Omental fat pad (tissue), 4 donors: Measurements from ENCODE around the gene RRM1. TPM values are rescaled to one million over a fixed set of nuclear protein-coding genes. Genes with fewer than 3 reads are reported as not detected.

ENCODE experiments used
- ATAC-seq: fragments of 150-250 bp; one replicate; pipeline ENCODE4 v1.9.1; 2016; ENCODE audit warnings: mild to moderate bottlenecking, moderate library complexity; ENCODE audit not compliant: low FRiP score
- DNase-seq: peaks from one replicate; pipeline ENCODE4 v3.0.0-alpha.2; 2019; ENCODE audit warnings: low spot score
- CTCF ChIP-seq, 3 donors: fragments of 450-650 bp; IDR thresholded peaks; one replicate each; pipeline ENCODE4 v1.5.1; 2016 to 2017; ENCODE audit warnings: antibody characterized with exemption in 3 of 3, mild to moderate bottlenecking in 3 of 3, moderate library complexity in 2 of 3
- total RNA-seq, 4 donors: library from RNA; depleted of rRNA; stranded (reverse); fragments of >200 nt; gene quantifications; one replicate each; pipeline ENCODE4 v1.1.0, GENCODE V29; 2016

The RRM1 gene
- total RNA-seq, 4 donors from 2014 or later = 26.0 to 42.4 (median 36.6) TPM

GRCh38 chr11:4076774-4077173 lies 17.8 kb upstream of the RRM1 start:
- ATAC-seq = no peak
- TF ChIP-seq CTCF (IDR thresholded peaks at IDR 0.05) = no peak
- DNase-seq = no peak

- no peak for TF ChIP-seq CTCF (IDR thresholded peaks at IDR 0.05)
- no peak for DNase-seq
- ATAC-seq = no peak
Observed at GRCh38 chr11:4083198-4083597, 11.4 kb upstream of the RRM1 start.

- no peak for DNase-seq
- TF ChIP-seq CTCF (IDR thresholded peaks at IDR 0.05) = no peak
- ATAC-seq = no peak
Observed at GRCh38 chr11:4084406-4085125, 10.0 kb upstream of the RRM1 start.

- DNase-seq (no peak), ATAC-seq (no peak)
- TF ChIP-seq CTCF (IDR thresholded peaks at IDR 0.05) = no peak
Observed at GRCh38 chr11:4085575-4085974, 9.0 kb upstream of the RRM1 start.

GRCh38 chr11:4086575-4087353 lies 7.8 kb upstream of the RRM1 start:
- no peak for ATAC-seq
- no peak for TF ChIP-seq CTCF (IDR thresholded peaks at IDR 0.05)
- no peak for DNase-seq

GRCh38 chr11:4087551-4087950 lies 7.0 kb upstream of the RRM1 start:
- DNase-seq (no peak), ATAC-seq (no peak)
- TF ChIP-seq CTCF (IDR thresholded peaks at IDR 0.05) = no peak

- no peak for TF ChIP-seq CTCF (IDR thresholded peaks at IDR 0.05)
- DNase-seq (no peak), ATAC-seq (no peak)
Observed at GRCh38 chr11:4090258-4090657, 4.3 kb upstream of the RRM1 start.
